Kidney glomerular epithelial cell (primary cell): ENCODE measurements around the gene CST1.

Source experiments
- DNase-seq: peaks from one replicate; lab custom pipeline; 2025; lab: John Stamatoyannopoulos, UW

Gene CST1

DNA sequence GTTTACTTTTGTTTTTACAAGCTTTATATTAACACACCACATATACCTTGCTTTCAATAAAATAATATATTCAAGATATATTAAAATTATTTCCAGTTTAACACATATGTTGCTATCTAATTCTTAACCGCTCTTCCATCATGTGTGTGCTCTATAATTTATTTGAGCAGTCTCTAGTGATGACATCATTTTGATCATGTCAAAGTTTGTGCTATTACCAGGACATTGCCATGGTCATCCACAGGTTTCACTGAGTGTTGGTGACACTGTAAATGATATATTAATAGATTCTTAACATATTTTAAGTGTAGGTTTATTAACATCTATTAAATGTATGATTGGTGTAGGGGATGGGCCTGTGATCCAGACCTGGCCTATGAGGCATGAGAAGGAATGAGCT, 44.8 kb downstream of the CST1 start:
- no peak for DNase-seq

DNA sequence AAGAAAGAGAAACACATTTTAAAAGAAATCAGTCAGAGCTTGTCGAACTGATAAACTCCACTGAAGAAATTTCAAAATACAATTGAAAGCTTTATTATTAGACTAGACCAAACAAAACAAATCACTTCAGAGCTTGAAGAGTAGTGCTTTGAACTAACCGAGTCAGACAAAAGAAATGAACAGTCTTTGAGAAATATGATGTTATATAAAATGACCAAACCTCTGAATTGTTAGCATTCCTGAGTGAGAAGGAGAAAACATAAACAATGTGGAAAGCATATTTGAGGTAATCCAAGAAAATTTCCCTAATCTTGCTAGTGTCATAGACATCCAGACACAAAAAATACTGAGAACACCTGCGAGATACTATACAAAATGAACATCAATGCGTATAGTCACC, 48.7 kb downstream of the CST1 start:
- DNase-seq: no peak

GRCh38 chr20:23700931-23701330, 49.8 kb downstream of the CST1 start:
- no peak for DNase-seq

DNA sequence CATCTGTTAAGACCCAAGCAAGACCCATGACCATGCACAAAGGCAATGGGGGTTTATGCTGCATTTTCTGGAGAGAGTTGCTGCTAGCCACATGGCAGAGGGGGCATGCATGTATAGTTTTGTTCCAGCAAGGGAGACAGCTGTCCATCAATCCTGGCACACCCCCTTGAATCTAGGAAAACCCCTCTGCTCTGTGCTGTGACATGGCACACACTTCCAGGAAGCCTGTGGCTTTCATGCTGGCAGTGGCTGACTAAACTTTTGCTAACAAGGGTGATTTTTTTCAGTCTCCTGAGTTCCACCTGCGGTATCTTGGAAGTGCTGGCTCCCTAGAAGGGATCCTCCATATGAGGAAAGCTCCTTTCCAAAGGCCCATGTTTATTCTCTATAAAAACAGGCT, 52.8 kb downstream of the CST1 start:
- DNase-seq: no peak
